ENCODE measurements around the gene ST3GAL4. TPM values are rescaled to one million over a fixed set of nuclear protein-coding genes. Genes with fewer than 3 reads are reported as not detected.

ST3GAL4 gene
- total RNA-seq, 4 donors from 2014 or later, result 40.0 to 52.4 (median 40.5) TPM

DNA sequence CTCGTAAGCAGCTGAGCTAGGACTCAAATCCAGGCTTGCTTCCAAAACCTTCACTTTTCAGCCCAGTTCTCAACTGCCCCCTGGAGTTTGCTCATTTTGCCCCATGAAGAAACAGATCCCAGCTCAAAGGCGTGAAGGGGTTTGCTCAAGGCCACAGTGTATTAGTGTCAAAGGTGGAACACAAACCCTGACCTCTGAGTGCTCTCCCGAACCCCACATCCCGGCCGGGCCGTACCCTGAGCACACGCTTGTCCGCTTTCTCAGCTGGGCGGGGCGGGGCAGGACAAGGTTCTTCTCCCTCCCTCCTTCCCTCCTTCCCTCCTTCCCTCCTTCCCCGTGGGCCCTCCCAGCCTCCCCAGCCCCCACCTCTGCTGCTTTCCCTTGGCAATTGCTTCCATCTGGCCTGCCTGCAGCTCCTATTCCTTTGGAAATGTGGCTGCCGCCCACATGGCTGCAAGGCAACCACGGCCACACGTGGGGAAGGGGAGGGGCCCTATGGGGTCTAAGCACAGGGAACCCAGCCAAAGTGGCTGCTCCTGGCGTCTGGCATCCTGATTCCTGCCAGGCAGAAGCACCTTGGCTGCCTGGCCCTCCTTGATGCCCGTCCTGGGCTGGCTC, 4.1 kb downstream of the ST3GAL4 start:
- intact Hi-C loops (cut with DNase I), result loop anchor here (5.0 kb wide), 2 partner anchors 47 to 58 kb away; no protein-coding TSS in a partner anchor
- Histone ChIP-seq H3K4me1 (peaks cover 69 to 83% (median 79%) of the 10 kb centered on the region in 4 donors), H3K27ac (replicated peaks in 1 of 4) (peak overlapping the region; percentile 65 to 89 (median 86)), H3K36me3 (no peaks in the 10 kb centered on the region), H3K27me3 (no peaks in the 10 kb centered on the region), H3K4me3 (peak overlapping the region; percentile 17 to 26 (median 22)), H3K9me3 (no peaks in the 10 kb centered on the region)
- TF ChIP-seq POLR2AphosphoS5 (IDR thresholded peaks at IDR 0.05) (peak in 1 of 2 donors; percentile 18), POLR2A (IDR thresholded peaks at IDR 0.05; ENCODE audit: low read depth) (no peak), EP300 (IDR thresholded peaks at IDR 0.05) (no peak)
- TF ChIP-seq, protein P1, sequence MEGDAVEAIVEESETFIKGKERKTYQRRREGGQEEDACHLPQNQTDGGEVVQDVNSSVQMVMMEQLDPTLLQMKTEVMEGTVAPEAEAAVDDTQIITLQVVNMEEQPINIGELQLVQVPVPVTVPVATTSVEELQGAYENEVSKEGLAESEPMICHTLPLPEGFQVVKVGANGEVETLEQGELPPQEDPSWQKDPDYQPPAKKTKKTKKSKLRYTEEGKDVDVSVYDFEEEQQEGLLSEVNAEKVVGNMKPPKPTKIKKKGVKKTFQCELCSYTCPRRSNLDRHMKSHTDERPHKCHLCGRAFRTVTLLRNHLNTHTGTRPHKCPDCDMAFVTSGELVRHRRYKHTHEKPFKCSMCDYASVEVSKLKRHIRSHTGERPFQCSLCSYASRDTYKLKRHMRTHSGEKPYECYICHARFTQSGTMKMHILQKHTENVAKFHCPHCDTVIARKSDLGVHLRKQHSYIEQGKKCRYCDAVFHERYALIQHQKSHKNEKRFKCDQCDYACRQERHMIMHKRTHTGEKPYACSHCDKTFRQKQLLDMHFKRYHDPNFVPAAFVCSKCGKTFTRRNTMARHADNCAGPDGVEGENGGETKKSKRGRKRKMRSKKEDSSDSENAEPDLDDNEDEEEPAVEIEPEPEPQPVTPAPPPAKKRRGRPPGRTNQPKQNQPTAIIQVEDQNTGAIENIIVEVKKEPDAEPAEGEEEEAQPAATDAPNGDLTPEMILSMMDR (IDR thresholded peaks at IDR 0.05), result no peak
- 29% methylated on average over 14 of the region's 16 CpGs for WGBS
- DNase-seq (ENCODE audit: extremely low spot score), result no peak

DNA sequence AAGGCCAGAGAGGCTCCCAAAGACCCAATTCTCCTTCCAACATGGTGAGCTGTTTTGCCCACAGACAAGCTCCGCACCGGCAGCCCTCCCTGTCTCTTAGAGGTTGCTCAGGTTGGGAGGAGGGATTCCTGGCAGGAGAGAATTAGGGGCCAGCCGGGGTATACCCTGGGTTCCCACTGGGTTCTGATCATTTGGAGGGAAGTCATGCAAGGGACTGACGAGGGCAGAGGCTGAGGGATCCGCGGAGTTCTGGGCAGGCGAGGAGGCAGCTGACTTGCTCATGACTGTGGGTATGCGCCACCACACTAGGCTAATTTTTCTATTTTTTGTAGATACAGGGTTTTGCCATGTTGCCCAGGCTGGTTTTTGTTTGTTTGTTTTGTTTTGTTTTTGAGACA, 4.6 kb downstream of the ST3GAL4 start:
- Histone ChIP-seq H3K4me1 (peaks cover 65 to 78% (median 75%) of the 10 kb centered on the region in 4 donors), H3K9me3 (no peaks in the 10 kb centered on the region), H3K4me3 (peak overlapping the region; percentile 17 to 26 (median 22)), H3K27me3 (no peaks in the 10 kb centered on the region), H3K36me3 (no peaks in the 10 kb centered on the region), H3K27ac (replicated peaks in 1 of 4) (peak overlapping the region; percentile 65 to 89 (median 86))
- intact Hi-C loops (cut with DNase I), result no loop called here
- TF ChIP-seq, protein P1 (IDR thresholded peaks at IDR 0.05), result no peak
- TF ChIP-seq POLR2A (IDR thresholded peaks at IDR 0.05; ENCODE audit: low read depth) (no peak), EP300 (IDR thresholded peaks at IDR 0.05) (no peak), POLR2AphosphoS5 (IDR thresholded peaks at IDR 0.05) (no peak)
- no peak for DNase-seq (ENCODE audit: extremely low spot score)
- WGBS, result 83% methylated on average over 6 of the region's 8 CpGs

DNA sequence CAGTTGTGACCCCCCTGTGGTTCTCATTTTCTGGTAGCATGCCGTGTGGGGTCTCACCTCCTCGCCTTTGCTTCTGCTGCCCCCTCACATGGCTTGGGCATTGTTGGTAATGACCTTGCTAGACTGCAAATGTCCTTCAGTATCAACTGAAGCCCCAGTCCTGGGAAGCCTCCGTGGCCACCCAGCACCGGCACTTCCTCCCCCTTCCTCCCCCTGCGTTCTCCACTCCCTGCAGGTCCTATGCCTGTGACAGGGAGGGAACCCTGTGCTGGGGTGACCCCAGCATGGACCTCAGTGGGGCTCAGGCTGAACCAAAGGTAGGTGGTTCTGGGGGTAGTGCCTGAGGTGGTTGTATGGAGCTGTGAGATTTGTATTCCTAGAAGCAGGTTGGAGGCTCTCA, 5.9 kb downstream of the ST3GAL4 start:
- no peaks in the 10 kb centered on the region for H3K36me3 ChIP-seq
- H3K27ac ChIP-seq (replicated peaks in 1 of 4), result no peak overlapping the region
- TF ChIP-seq EP300 (IDR thresholded peaks at IDR 0.05) (no peak), POLR2A (IDR thresholded peaks at IDR 0.05; ENCODE audit: low read depth) (no peak), POLR2AphosphoS5 (IDR thresholded peaks at IDR 0.05) (no peak)
- TF ChIP-seq, protein P1 (IDR thresholded peaks at IDR 0.05), result no peak
- peaks cover 71 to 84% (median 79%) of the 10 kb centered on the region in 4 donors for H3K4me1 ChIP-seq
- no peaks in the 10 kb centered on the region for H3K27me3 ChIP-seq
- no peak for DNase-seq (ENCODE audit: extremely low spot score)
- intact Hi-C loops (cut with DNase I), result no loop called here
- no peak overlapping the region for H3K4me3 ChIP-seq
- WGBS, result 75% methylated on average over 5 of the region's 5 CpGs
- no peaks in the 10 kb centered on the region for H3K9me3 ChIP-seq

DNA sequence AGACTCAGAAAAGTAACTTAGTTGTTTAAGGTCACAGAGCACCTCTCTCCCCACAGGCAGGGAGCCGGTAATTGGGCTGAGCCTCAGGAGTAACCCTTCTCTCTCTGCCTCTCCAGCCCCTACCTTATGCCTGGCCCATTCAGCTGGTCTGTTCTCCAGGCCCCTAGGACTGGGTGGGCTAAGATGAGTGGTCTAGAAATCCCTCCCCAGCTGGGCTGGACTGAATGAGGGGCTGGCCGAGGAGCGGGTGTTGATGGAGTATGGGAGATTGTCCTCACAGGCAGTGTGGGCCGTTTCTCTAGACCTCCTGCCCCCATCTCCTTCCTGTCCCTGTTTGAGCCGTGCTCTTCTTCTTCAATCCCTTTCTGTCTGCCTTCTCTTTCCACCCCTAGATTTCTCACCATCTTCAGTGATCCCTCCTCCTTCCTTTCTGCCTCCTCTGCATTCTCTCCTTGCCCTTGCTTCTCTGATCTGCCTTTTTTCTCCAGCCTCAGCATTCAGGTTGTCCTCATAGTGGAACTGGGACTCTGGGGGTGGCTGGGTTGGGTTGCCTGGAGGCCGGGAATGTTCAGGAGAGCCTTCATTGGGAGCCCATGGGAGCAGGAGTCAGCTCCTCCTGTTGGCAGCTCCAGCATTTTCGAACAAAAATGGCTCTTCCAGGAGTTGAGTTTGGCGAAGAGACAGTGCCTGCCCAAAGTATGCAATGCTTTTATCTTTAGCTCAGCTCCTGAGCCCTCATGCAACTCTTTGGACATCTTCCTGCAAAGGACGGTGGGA, 7.6 kb downstream of the ST3GAL4 start:
- peaks cover 67 to 75% (median 70%) of the 10 kb centered on the region in 4 donors for H3K4me1 ChIP-seq

More for the DNA sequence above, 7.6 kb downstream of the ST3GAL4 start:
- Histone ChIP-seq H3K9me3 (no peaks in the 10 kb centered on the region), H3K27ac (replicated peaks in 1 of 4) (peak overlapping the region in 1 of 4 donors; percentile 26), H3K36me3 (no peaks in the 10 kb centered on the region), H3K4me3 (no peak overlapping the region), H3K27me3 (no peaks in the 10 kb centered on the region)
- no peak for DNase-seq (ENCODE audit: extremely low spot score)
- intact Hi-C loops (cut with DNase I), result no loop called here
- 70% methylated on average over 9 of the region's 9 CpGs for WGBS
- TF ChIP-seq EP300 (IDR thresholded peaks at IDR 0.05), result no peak
- TF ChIP-seq, protein P1 (IDR thresholded peaks at IDR 0.05), result no peak
- TF ChIP-seq POLR2AphosphoS5 (IDR thresholded peaks at IDR 0.05), result no peak
- TF ChIP-seq POLR2A (IDR thresholded peaks at IDR 0.05; ENCODE audit: low read depth), result no peak
